ENCODE results near the gene RDH13.
"Not testable (repeated sequence)": the region's sequence is repeated elsewhere in the genome, so short reads cannot be mapped to it uniquely, and the experiment has no call there.

Gene RDH13

GRCh38 chr19:55109527-55110291 is 46.8 kb upstream of the RDH13 start:
- H4K8ac ChIP-seq (ENCODE audit: low read depth, low read length) = no peak overlapping the region
- H2BK5ac ChIP-seq (ENCODE audit: low read length) = no peak overlapping the region
- no peaks in the 10 kb centered on the region for H3K27me3 ChIP-seq (ENCODE audit: control insufficient read depth in 3 of 3, insufficient read depth in 3 of 3, low read depth in 1 of 3, low read length in 3 of 3)
- WGBS, 2 donors (ENCODE audit: extremely low coverage in 2 of 2, insufficient read length in 2 of 2, insufficient replicate concordance in 1 of 2) = no CpG with 5 or more reads among the region's 20 CpGs
- H4K91ac ChIP-seq (ENCODE audit: low read depth, low read length, poor library complexity) = no peak overlapping the region
- no peak overlapping the region for H2BK12ac ChIP-seq (ENCODE audit: low read length)
- no peak overlapping the region for H2BK120ac ChIP-seq (ENCODE audit: low read depth, low read length)
- H2AFZ ChIP-seq (ENCODE audit: low read length) = no peak overlapping the region
- H3K14ac ChIP-seq (ENCODE audit: low read length) = no peak overlapping the region
- no peak overlapping the region for H3K4me3 ChIP-seq (ENCODE audit: low read length in 2 of 2)
- no peak overlapping the region for H2AK5ac ChIP-seq (ENCODE audit: low read depth, low read length)
- H3K4me2 ChIP-seq (ENCODE audit: insufficient read depth, low read length, poor library complexity, severe bottlenecking) = no peak overlapping the region
- H3K36me3 ChIP-seq (replicated peaks in 1 of 2; ENCODE audit: control insufficient read depth in 2 of 2, insufficient read depth in 2 of 2, low read length in 2 of 2) = peaks cover 14 to 56% of the 10 kb centered on the region in 2 donors
- no peak overlapping the region for H3K23ac ChIP-seq (ENCODE audit: low read depth, low read length, poor library complexity)
- H3K18ac ChIP-seq (ENCODE audit: low read length) = no peak overlapping the region
- peaks cover 21% of the 10 kb centered on the region for H3K79me1 ChIP-seq (ENCODE audit: low read depth, low read length)
- H3K4me1 ChIP-seq (ENCODE audit: control insufficient read depth in 2 of 2, insufficient read depth in 1 of 2, low read depth in 1 of 2, low read length in 2 of 2) = peaks cover 18 to 21% of the 10 kb centered on the region in 2 donors
- H2BK15ac ChIP-seq (ENCODE audit: low read length) = no peak overlapping the region
- H3K27ac ChIP-seq (replicated peaks; ENCODE audit: low read length) = no peak overlapping the region
- DNase-seq (ENCODE audit: low spot score) = no peak
- H3K9ac ChIP-seq (ENCODE audit: low read depth, low read length, poor library complexity) = no peak overlapping the region
- H3K4ac ChIP-seq (ENCODE audit: low read length) = no peak overlapping the region
- peaks cover 0 to 3% of the 10 kb centered on the region in 2 donors for H3K9me3 ChIP-seq (replicated peaks in 1 of 2; ENCODE audit: control insufficient read depth in 2 of 2, insufficient read depth in 1 of 2, low read depth in 1 of 2, low read length in 2 of 2)

- not testable (repeated sequence) for H4K8ac ChIP-seq (ENCODE audit: low read depth, low read length); H2BK120ac ChIP-seq (ENCODE audit: low read depth, low read length); H3K9me3 ChIP-seq (replicated peaks in 1 of 2; ENCODE audit: control insufficient read depth in 2 of 2, insufficient read depth in 1 of 2, low read depth in 1 of 2, low read length in 2 of 2); DNase-seq (ENCODE audit: low spot score); H3K27ac ChIP-seq (replicated peaks; ENCODE audit: low read length); H3K4me3 ChIP-seq (ENCODE audit: low read length in 2 of 2); H3K4me2 ChIP-seq (ENCODE audit: insufficient read depth, low read length, poor library complexity, severe bottlenecking); H3K4me1 ChIP-seq (ENCODE audit: control insufficient read depth in 2 of 2, insufficient read depth in 1 of 2, low read depth in 1 of 2, low read length in 2 of 2); H3K4ac ChIP-seq (ENCODE audit: low read length); H3K14ac ChIP-seq (ENCODE audit: low read length); H3K23ac ChIP-seq (ENCODE audit: low read depth, low read length, poor library complexity); H3K9ac ChIP-seq (ENCODE audit: low read depth, low read length, poor library complexity); H4K91ac ChIP-seq (ENCODE audit: low read depth, low read length, poor library complexity); H2BK12ac ChIP-seq (ENCODE audit: low read length); H3K27me3 ChIP-seq (ENCODE audit: control insufficient read depth in 3 of 3, insufficient read depth in 3 of 3, low read depth in 1 of 3, low read length in 3 of 3); H2AFZ ChIP-seq (ENCODE audit: low read length); H2AK5ac ChIP-seq (ENCODE audit: low read depth, low read length); H2BK5ac ChIP-seq (ENCODE audit: low read length); H2BK15ac ChIP-seq (ENCODE audit: low read length); H3K18ac ChIP-seq (ENCODE audit: low read length)
- Histone ChIP-seq H3K36me3 (replicated peaks in 1 of 2; ENCODE audit: control insufficient read depth in 2 of 2, insufficient read depth in 2 of 2, low read length in 2 of 2) (peaks cover 19 to 63% of the 10 kb centered on the region in 2 donors), H3K79me1 (ENCODE audit: low read depth, low read length) (peaks cover 14% of the 10 kb centered on the region)
- WGBS, 2 donors (ENCODE audit: extremely low coverage in 2 of 2, insufficient read length in 2 of 2, insufficient replicate concordance in 1 of 2) = no CpG with 5 or more reads among the region's 3 CpGs
Observed at GRCh38 chr19:55107252-55107651, 44.3 kb upstream of the RDH13 start.

GRCh38 chr19:55106591-55106990 is 43.6 kb upstream of the RDH13 start:
- H4K91ac ChIP-seq (ENCODE audit: low read depth, low read length, poor library complexity) = no peak overlapping the region
- DNase-seq (ENCODE audit: low spot score) = no peak
- no peaks in the 10 kb centered on the region for H3K27me3 ChIP-seq (ENCODE audit: control insufficient read depth in 3 of 3, insufficient read depth in 3 of 3, low read depth in 1 of 3, low read length in 3 of 3)
- peaks cover 6 to 7% of the 10 kb centered on the region in 2 donors for H3K9me3 ChIP-seq (replicated peaks in 1 of 2; ENCODE audit: control insufficient read depth in 2 of 2, insufficient read depth in 1 of 2, low read depth in 1 of 2, low read length in 2 of 2)
- no peak overlapping the region for H4K8ac ChIP-seq (ENCODE audit: low read depth, low read length)
- H3K79me1 ChIP-seq (ENCODE audit: low read depth, low read length) = peaks cover 12% of the 10 kb centered on the region
- no peak overlapping the region for H2BK12ac ChIP-seq (ENCODE audit: low read length)
- H2AFZ ChIP-seq (ENCODE audit: low read length) = no peak overlapping the region
- H2BK120ac ChIP-seq (ENCODE audit: low read depth, low read length) = no peak overlapping the region
- no peak overlapping the region for H3K18ac ChIP-seq (ENCODE audit: low read length)
- no peaks in the 10 kb centered on the region for H3K4me1 ChIP-seq (ENCODE audit: control insufficient read depth in 2 of 2, insufficient read depth in 1 of 2, low read depth in 1 of 2, low read length in 2 of 2)
- peaks cover 21 to 59% of the 10 kb centered on the region in 2 donors for H3K36me3 ChIP-seq (replicated peaks in 1 of 2; ENCODE audit: control insufficient read depth in 2 of 2, insufficient read depth in 2 of 2, low read length in 2 of 2)
- H3K23ac ChIP-seq (ENCODE audit: low read depth, low read length, poor library complexity) = no peak overlapping the region
- H3K4ac ChIP-seq (ENCODE audit: low read length) = no peak overlapping the region
- H2BK15ac ChIP-seq (ENCODE audit: low read length) = no peak overlapping the region
- no peak overlapping the region for H3K27ac ChIP-seq (replicated peaks; ENCODE audit: low read length)
- peak overlapping the region; percentile 53 for H3K9ac ChIP-seq (ENCODE audit: low read depth, low read length, poor library complexity)
- no peak overlapping the region for H3K4me2 ChIP-seq (ENCODE audit: insufficient read depth, low read length, poor library complexity, severe bottlenecking)
- no CpG with 5 or more reads among the region's 6 CpGs for WGBS, 2 donors (ENCODE audit: extremely low coverage in 2 of 2, insufficient read length in 2 of 2, insufficient replicate concordance in 1 of 2)
- no peak overlapping the region for H2BK5ac ChIP-seq (ENCODE audit: low read length)
- H2AK5ac ChIP-seq (ENCODE audit: low read depth, low read length) = peak overlapping the region; percentile 20
- no peak overlapping the region for H3K4me3 ChIP-seq (ENCODE audit: low read length in 2 of 2)
- H3K14ac ChIP-seq (ENCODE audit: low read length) = no peak overlapping the region

GRCh38 chr19:55105237-55105636 is 42.3 kb upstream of the RDH13 start:
- no peak for DNase-seq (ENCODE audit: low spot score)
- H2BK12ac ChIP-seq (ENCODE audit: low read length) = no peak overlapping the region
- no peak overlapping the region for H4K91ac ChIP-seq (ENCODE audit: low read depth, low read length, poor library complexity)
- no peak overlapping the region for H3K14ac ChIP-seq (ENCODE audit: low read length)
- no peak overlapping the region for H2AFZ ChIP-seq (ENCODE audit: low read length)
- H2AK5ac ChIP-seq (ENCODE audit: low read depth, low read length) = no peak overlapping the region
- no peaks in the 10 kb centered on the region for H3K4me1 ChIP-seq (ENCODE audit: control insufficient read depth in 2 of 2, insufficient read depth in 1 of 2, low read depth in 1 of 2, low read length in 2 of 2)
- H3K27ac ChIP-seq (replicated peaks; ENCODE audit: low read length) = no peak overlapping the region
- peaks cover 6 to 7% of the 10 kb centered on the region in 2 donors for H3K9me3 ChIP-seq (replicated peaks in 1 of 2; ENCODE audit: control insufficient read depth in 2 of 2, insufficient read depth in 1 of 2, low read depth in 1 of 2, low read length in 2 of 2)
- WGBS, 2 donors (ENCODE audit: extremely low coverage in 2 of 2, insufficient read length in 2 of 2, insufficient replicate concordance in 1 of 2) = no CpG with 5 or more reads among the region's 2 CpGs
- H3K4me3 ChIP-seq (ENCODE audit: low read length in 2 of 2) = no peak overlapping the region
- H3K36me3 ChIP-seq (replicated peaks in 1 of 2; ENCODE audit: control insufficient read depth in 2 of 2, insufficient read depth in 2 of 2, low read length in 2 of 2) = peaks cover 23 to 56% of the 10 kb centered on the region in 2 donors
- H3K27me3 ChIP-seq (ENCODE audit: control insufficient read depth in 3 of 3, insufficient read depth in 3 of 3, low read depth in 1 of 3, low read length in 3 of 3) = no peaks in the 10 kb centered on the region
- H2BK120ac ChIP-seq (ENCODE audit: low read depth, low read length) = no peak overlapping the region
- peaks cover 9% of the 10 kb centered on the region for H3K79me1 ChIP-seq (ENCODE audit: low read depth, low read length)
- no peak overlapping the region for H2BK5ac ChIP-seq (ENCODE audit: low read length)
- H4K8ac ChIP-seq (ENCODE audit: low read depth, low read length) = no peak overlapping the region
- no peak overlapping the region for H3K9ac ChIP-seq (ENCODE audit: low read depth, low read length, poor library complexity)
- H3K4me2 ChIP-seq (ENCODE audit: insufficient read depth, low read length, poor library complexity, severe bottlenecking) = no peak overlapping the region
- no peak overlapping the region for H3K18ac ChIP-seq (ENCODE audit: low read length)
- H3K4ac ChIP-seq (ENCODE audit: low read length) = no peak overlapping the region
- no peak overlapping the region for H3K23ac ChIP-seq (ENCODE audit: low read depth, low read length, poor library complexity)
- H2BK15ac ChIP-seq (ENCODE audit: low read length) = no peak overlapping the region
